K562 (cell line): ENCODE data around the gene PCSK6. TPM values are rescaled to one million over a fixed set of nuclear protein-coding genes. Genes with fewer than 3 reads are reported as not detected.

Experiments used
- ATAC-seq: fragments of 200-7000 bp; cut with Tn5 transposase; 3 replicates; pipeline ENCODE4 v1.9.1; 2020; ENCODE audit warnings: moderate library complexity
- BruUV-seq: library from RNA; stranded (reverse); fragments of 400-500 nt; replicated peaks from 2 replicates; lab custom pipeline; 2021; lab: Mats Ljungman, UMichigan
- CTCF ChIA-PET: fragments of 300-600 bp; formaldehyde crosslinking; extraction: SDS; loops from one replicate; lab custom pipeline; 2021; ENCODE audit warnings: low intra/inter-chr PET ratio; lab: Yijun Ruan, JAX
- POLR2A ChIA-PET: fragments of 300-600, 350-650 bp; sonication (Branson Sonifier 250); formaldehyde crosslinking; extraction: SDS; loops from one replicate; lab custom pipeline; 2021; ENCODE audit warnings: antibody characterized with exemption, inconsistent platforms; lab: Yijun Ruan, JAX
- DNase-seq, 4 experiments: peaks; one replicate each; pipeline versions ENCODE4 v3.0.0 to v3.0.0-alpha.2; 2011 to 2018; ENCODE audit warnings: low spot score in 3 of 4, mixed read lengths in 3 of 4; ENCODE audit errors: extremely low read depth in 1 of 4
- FAIRE-seq: peaks from 2 replicates; lab custom pipeline; 2011; peaks lifted over from hg19 to GRCh38; lab: Jason Lieb, UNC
- H2AFZ ChIP-seq: 2 replicates; pipeline ENCODE4 v1.6.0; 2011; ENCODE audit warnings: low read depth, low read length, control low read depth, inconsistent platforms
- H3K27ac ChIP-seq: fragments of 200-600 bp; 3 replicates; pipeline ENCODE4 v1.8.0; 2011; ENCODE audit warnings: low read depth, mild to moderate bottlenecking, control low read depth, inconsistent platforms, low read length, moderate library complexity, mixed read lengths; ENCODE audit errors: extremely low read depth
- H3K27me3 ChIP-seq, 2 experiments: fragments of 300-600 bp in 1 of 2; 2 replicates in 1 of 2; 3 replicates in 1 of 2; pipeline versions ENCODE4 v1.6.0 to v1.8.0; 2011; ENCODE audit warnings: inconsistent platforms in 2 of 2, low read length in 2 of 2, mild to moderate bottlenecking in 1 of 2, mixed read lengths in 1 of 2, moderate library complexity in 1 of 2; ENCODE audit not compliant: control insufficient read depth in 2 of 2, insufficient read depth in 2 of 2
- H3K36me3 ChIP-seq: fragments of 300-600 bp; 3 replicates; pipeline ENCODE4 v1.8.0; 2011; ENCODE audit warnings: mild to moderate bottlenecking, low read length, inconsistent platforms; ENCODE audit not compliant: control insufficient read depth, insufficient read depth
- H3K4me1 ChIP-seq, 2 experiments: fragments of 200-600 bp in 1 of 2; replicated peaks in 1 of 2; 2 replicates in 1 of 2; 3 replicates in 1 of 2; pipeline versions ENCODE4 v1.5.1 to v1.8.0; 2011; ENCODE audit warnings: inconsistent platforms in 2 of 2, low read length in 2 of 2, mild to moderate bottlenecking in 1 of 2, mixed read lengths in 1 of 2, moderate library complexity in 1 of 2; ENCODE audit not compliant: control insufficient read depth in 2 of 2, insufficient read depth in 2 of 2
- H3K4me2 ChIP-seq: 2 replicates; pipeline ENCODE4 v1.6.1; 2011; ENCODE audit warnings: low read length, control low read depth, inconsistent platforms, mixed read lengths; ENCODE audit not compliant: insufficient read depth
- H3K4me3 ChIP-seq: fragments of 200-600 bp; sonication (generic), shearing (Covaris generic); 2 replicates; pipeline ENCODE4 v1.5.1; 2016; ENCODE audit warnings: control low read depth, inconsistent platforms
- H3K79me2 ChIP-seq: fragments of 200-600 bp; 3 replicates; pipeline ENCODE4 v1.8.0; 2011; ENCODE audit warnings: low read length, inconsistent platforms; ENCODE audit not compliant: control insufficient read depth, insufficient read depth
- H3K9ac ChIP-seq, 2 experiments: 2 replicates each; pipeline versions ENCODE4 v1.6.0 to v1.6.1; 2011; ENCODE audit warnings: low read depth in 2 of 2, low read length in 2 of 2, control low read depth in 1 of 2, inconsistent platforms in 1 of 2, mild to moderate bottlenecking in 1 of 2, mixed read lengths in 1 of 2; ENCODE audit not compliant: insufficient read depth in 1 of 2
- H3K9me1 ChIP-seq: one replicate; pipeline ENCODE4 v1.6.0; 2011; ENCODE audit warnings: inconsistent platforms, mild to moderate bottlenecking, low read length, moderate library complexity; ENCODE audit not compliant: control insufficient read depth, insufficient read depth
- H3K9me3 ChIP-seq: replicated peaks from 2 replicates; pipeline ENCODE4 v1.5.1; 2011; ENCODE audit warnings: low read depth, low read length, inconsistent platforms; ENCODE audit not compliant: control insufficient read depth, insufficient read depth
- H4K20me1 ChIP-seq: replicated peaks from 2 replicates; pipeline ENCODE4 v1.6.1; 2011; ENCODE audit warnings: low read length, inconsistent platforms, mixed read lengths; ENCODE audit not compliant: control insufficient read depth, insufficient read depth
- GTF2A2 ChIP-seq: IDR thresholded peaks from 2 replicates; pipeline ENCODE4 v1.6.1; 2016; ENCODE audit warnings: mild to moderate bottlenecking, missing genetic modification characterization, missing compliant biosample characterization
- MTA3 ChIP-seq: fragments of 450-650 bp; formaldehyde crosslinking; IDR thresholded peaks from 2 replicates; pipeline ENCODE4 v1.6.1; 2017; ENCODE audit warnings: mild to moderate bottlenecking, borderline replicate concordance
- RBM17 ChIP-seq: fragments of 200-400 bp; formaldehyde crosslinking; IDR thresholded peaks from 2 replicates; pipeline ENCODE4 v1.6.1; 2017; ENCODE audit warnings: low read depth, mild to moderate bottlenecking, low read length, borderline replicate concordance
- WGBS: fragments of 100-300 bp; shearing (Covaris generic); methylation state at CpG from one replicate; pipeline ENCODE4 v1.1.6; 2016; ENCODE audit warnings: low coverage, mixed read lengths; ENCODE audit not compliant: insufficient coverage; ENCODE audit errors: missing lambda C conversion rate; 5-methylcytosine and 5-hydroxymethylcytosine counted together
- in situ Hi-C: fragments of 300-500 bp; cut with MboI; formaldehyde crosslinking; loops from 4 replicates; pipeline ENCODE4 v1.15.0; 2018; ENCODE audit warnings: inconsistent platforms, mixed read lengths
- intact Hi-C: fragments of 100-400 bp; cut with micrococcal nuclease; formaldehyde crosslinking; loops from 2 replicates; pipeline ENCODE4 v1.14.2; 2022
- polyA plus RNA-seq, 8 experiments: library from polyadenylated mRNA; depleted of rRNA in 4 of 8; stranded (reverse) in 5 of 8; unstranded in 3 of 8; fragments of >200 nt; fragmentation: Nextera tagmentation in 2 of 8; fragmentation: Illumina TruSeq in 1 of 8; extraction: Ambion mirVana in 2 of 8; extraction: Trizol in 1 of 8; gene quantifications; 2 replicates each; pipeline versions ENCODE4 v1.2.1 to v1.2.3, GENCODE V29; 2011 to 2014; ENCODE audit warnings: inconsistent platforms in 1 of 8, missing spikeins in 1 of 8
- total RNA-seq, 7 experiments: library from RNA; depleted of rRNA in 6 of 7; stranded (reverse); fragments of >200 nt in 6 of 7; fragmentation: Illumina TruSeq in 2 of 7; extraction: Trizol in 2 of 7; gene quantifications; 2 replicates each; pipeline versions ENCODE4 v1.2.1 to v1.2.3, GENCODE V29; 2011 to 2021; ENCODE audit warnings: low replicate concordance in 1 of 7
- TF ChIP-seq, protein P1 (sequence below), 2 experiments: IDR thresholded peaks; 2 replicates each; pipeline ENCODE4 v1.6.1; 2012; ENCODE audit warnings: improper control_type of control experiment in 2 of 2, low read depth in 2 of 2, low read length in 2 of 2, borderline replicate concordance in 1 of 2

Gene PCSK6
- total and polyA plus RNA-seq, 9 of the 15 experiments (the other 6 are each of a cell fraction or from before 2014, with no cell fraction given), result 2.2 to 32.6 (median 14.5) TPM

DNA sequence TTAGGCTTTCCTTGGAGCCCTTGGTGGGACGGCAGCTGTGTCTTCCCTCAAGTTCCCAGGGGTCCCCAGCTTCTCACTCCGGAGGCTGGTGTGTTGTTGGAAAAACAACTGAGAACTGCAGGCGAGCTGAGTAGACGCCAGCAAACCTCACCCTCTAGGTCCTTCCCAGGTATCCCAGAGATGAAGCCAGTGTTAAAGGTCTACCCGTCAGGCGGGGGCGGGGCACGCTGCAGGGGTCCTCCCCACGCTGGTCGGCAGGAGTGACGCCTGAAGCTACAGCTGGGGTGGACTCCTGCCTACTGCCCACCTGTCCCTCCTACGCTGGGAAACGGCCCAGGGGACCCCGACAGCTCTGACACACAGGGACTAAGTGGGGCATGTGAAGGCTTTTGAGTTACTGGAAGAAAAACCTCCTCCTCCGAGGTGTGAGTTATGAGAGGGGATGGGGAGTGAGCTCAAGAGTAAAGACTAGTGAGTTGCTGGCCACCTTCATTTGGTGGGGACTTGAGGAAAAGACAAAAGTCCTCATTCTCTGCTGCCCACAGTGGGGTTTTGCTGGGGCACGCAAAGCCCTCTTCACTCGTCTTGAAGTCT is 162.3 kb downstream of the PCSK6 start:
- in situ Hi-C loops, result no loop called here
- no peaks in the 10 kb centered on the region for H3K9me3 ChIP-seq
- H3K4me3 ChIP-seq, result no peak overlapping the region
- H2AFZ ChIP-seq, result no peak overlapping the region
- H3K9me1 ChIP-seq, result no peaks in the 10 kb centered on the region
- no peak for DNase-seq
- H3K9ac ChIP-seq, result no peak overlapping the region
- no peaks in the 10 kb centered on the region for H3K79me2 ChIP-seq
- no peaks in the 10 kb centered on the region for H3K4me1 ChIP-seq
- FAIRE-seq, result no peak
- intact Hi-C loops, result no loop called here
- CTCF ChIA-PET, result no interaction called here
- no TSS peak for BruUV-seq
- TF ChIP-seq GTF2A2 (no peak), MTA3 (no peak), RBM17 (no peak)
- TF ChIP-seq, protein P1, sequence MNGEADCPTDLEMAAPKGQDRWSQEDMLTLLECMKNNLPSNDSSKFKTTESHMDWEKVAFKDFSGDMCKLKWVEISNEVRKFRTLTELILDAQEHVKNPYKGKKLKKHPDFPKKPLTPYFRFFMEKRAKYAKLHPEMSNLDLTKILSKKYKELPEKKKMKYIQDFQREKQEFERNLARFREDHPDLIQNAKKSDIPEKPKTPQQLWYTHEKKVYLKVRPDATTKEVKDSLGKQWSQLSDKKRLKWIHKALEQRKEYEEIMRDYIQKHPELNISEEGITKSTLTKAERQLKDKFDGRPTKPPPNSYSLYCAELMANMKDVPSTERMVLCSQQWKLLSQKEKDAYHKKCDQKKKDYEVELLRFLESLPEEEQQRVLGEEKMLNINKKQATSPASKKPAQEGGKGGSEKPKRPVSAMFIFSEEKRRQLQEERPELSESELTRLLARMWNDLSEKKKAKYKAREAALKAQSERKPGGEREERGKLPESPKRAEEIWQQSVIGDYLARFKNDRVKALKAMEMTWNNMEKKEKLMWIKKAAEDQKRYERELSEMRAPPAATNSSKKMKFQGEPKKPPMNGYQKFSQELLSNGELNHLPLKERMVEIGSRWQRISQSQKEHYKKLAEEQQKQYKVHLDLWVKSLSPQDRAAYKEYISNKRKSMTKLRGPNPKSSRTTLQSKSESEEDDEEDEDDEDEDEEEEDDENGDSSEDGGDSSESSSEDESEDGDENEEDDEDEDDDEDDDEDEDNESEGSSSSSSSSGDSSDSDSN (IDR thresholded peaks at IDR 0.05; ENCODE audit: borderline replicate concordance in 1 of 2, low read depth in 2 of 2, low read length in 2 of 2), result no peak
- POLR2A ChIA-PET, result interaction anchor here (0.6 to 1.3 kb wide), 3 partner anchors 11 to 31 kb away, joined by 3 read pairs; no protein-coding TSS in a partner anchor
- no peak overlapping the region for H3K27ac ChIP-seq
- WGBS, result 26% methylated on average over 17 of the region's 17 CpGs
- no peak for ATAC-seq
- no peak overlapping the region for H3K4me2 ChIP-seq
- no peaks in the 10 kb centered on the region for H4K20me1 ChIP-seq
- H3K36me3 ChIP-seq, result no peaks in the 10 kb centered on the region
- peaks cover 0 to 13% of the 10 kb centered on the region in 2 experiments; a peak in 2 of 5 replicates for H3K27me3 ChIP-seq
